Measurements from ENCODE around the gene TAS1R1. TPM values are rescaled to one million over a fixed set of nuclear protein-coding genes. Genes with fewer than 3 reads are reported as not detected.

The TAS1R1 gene
- total and polyA plus RNA-seq, 11 donors, result not detected

- H3K9me3 ChIP-seq, result no peaks in the 10 kb centered on the region
- TF ChIP-seq POLR2A (IDR thresholded peaks at IDR 0.05), result no peak
- TF ChIP-seq CTCF (IDR thresholded peaks at IDR 0.05), result no peak
- H3K4me1 ChIP-seq, result peaks cover 3 to 28% (median 17%) of the 10 kb centered on the region in 12 donors
- DNase-seq (no peak), ATAC-seq (no peak)
- 86 to 88% (median 87%) methylated on average over 9 to 10 of the region's 10 CpGs for WGBS, 4 donors
- H3K36me3 ChIP-seq, result peaks cover 3 to 63% (median 42%) of the 10 kb centered on the region in 9 donors
- H3K27ac ChIP-seq, result peak overlapping the region in 1 of 12 donors; percentile 90
- no peaks in the 10 kb centered on the region for H3K27me3 ChIP-seq
- intact Hi-C loops (cut with DNase I), result loop anchor here in 2 of 10 donors (5.0 to 10.0 kb wide), 2 partner anchors 65 to 128 kb away; partner anchors contain the start of genes PLEKHG5 (in 1 of the 2) and TAS1R1 (in 1 of the 2)
- no peak overlapping the region for H3K4me3 ChIP-seq
Measured at GRCh38 chr1:6622396-6623152, 67.5 kb downstream of the TAS1R1 start.

GRCh38 chr1:6623269-6623965 is 68.3 kb downstream of the TAS1R1 start:
- Histone ChIP-seq H3K36me3 (peaks cover 3 to 65% (median 50%) of the 10 kb centered on the region in 9 donors), H3K4me1 (peaks cover 3 to 28% (median 18%) of the 10 kb centered on the region in 12 donors), H3K27me3 (no peaks in the 10 kb centered on the region), H3K9me3 (no peaks in the 10 kb centered on the region), H3K27ac (peak overlapping the region in 1 of 12 donors; percentile 90), H3K4me3 (no peak overlapping the region)
- no peak for TF ChIP-seq CTCF (IDR thresholded peaks at IDR 0.05)
- no peak for TF ChIP-seq POLR2A (IDR thresholded peaks at IDR 0.05)
- intact Hi-C loops (cut with DNase I), result loop anchor here in 2 of 10 donors (5.0 to 10.0 kb wide), 2 partner anchors 66 to 129 kb away; partner anchors contain the start of genes PLEKHG5 (in 1 of the 2) and TAS1R1 (in 1 of the 2)
- WGBS, 4 donors, result 70 to 81% (median 77%) methylated on average over 14 of the region's 14 CpGs
- DNase-seq (no peak), ATAC-seq (no peak)

GRCh38 chr1:6624710-6625583 is 69.8 kb downstream of the TAS1R1 start, which contains the start of gene THAP3:
THAP3 (plus strand) TSS chr1:6624868; CDS start chr1:6625219, 351 bp downstream.
- peak; percentile 70 to 95 (median 95) for ATAC-seq
- WGBS, 4 donors, result 1 to 3% (median 2%) methylated on average over 15 to 73 of the region's 73 CpGs
- H3K9me3 ChIP-seq, result no peaks in the 10 kb centered on the region
- peaks cover 3 to 68% (median 54%) of the 10 kb centered on the region in 9 donors for H3K36me3 ChIP-seq
- H3K27me3 ChIP-seq, result no peaks in the 10 kb centered on the region
- peak; percentile 90 to 95 (median 92) for DNase-seq
- H3K27ac ChIP-seq, result peak within 1 kb of the TSS; percentile 69 to 90 (median 84)
- peaks cover 3 to 28% (median 18%) of the 10 kb centered on the region in 12 donors for H3K4me1 ChIP-seq
- TF ChIP-seq POLR2A (IDR thresholded peaks at IDR 0.05) (peak in 1 of 2 donors; percentile 40), CTCF (IDR thresholded peaks at IDR 0.05) (peak in 4 of 12 donors; percentile 13 to 37 (median 16))
- intact Hi-C loops (cut with DNase I), result loop anchor here in 4 of 10 donors (2.0 to 10.0 kb wide), 5 partner anchors 22 to 130 kb away; partner anchors contain the start of genes KLHL21 (in 1 of the 4), PLEKHG5 (in 1 of the 4), TAS1R1 (in 1 of the 4) and ZBTB48 (in 1 of the 4)
- H3K4me3 ChIP-seq, result peak within 1 kb of the TSS; percentile 60 to 98 (median 82)

Measured in heart left ventricle (tissue), 16 donors.